ENCODE measurements around the gene LILRA5. TPM values are rescaled to one million over a fixed set of nuclear protein-coding genes. Genes with fewer than 3 reads are reported as not detected.

LILRA5 gene
- total RNA-seq, 1 experiment from 2014 or later, result not detected

DNA sequence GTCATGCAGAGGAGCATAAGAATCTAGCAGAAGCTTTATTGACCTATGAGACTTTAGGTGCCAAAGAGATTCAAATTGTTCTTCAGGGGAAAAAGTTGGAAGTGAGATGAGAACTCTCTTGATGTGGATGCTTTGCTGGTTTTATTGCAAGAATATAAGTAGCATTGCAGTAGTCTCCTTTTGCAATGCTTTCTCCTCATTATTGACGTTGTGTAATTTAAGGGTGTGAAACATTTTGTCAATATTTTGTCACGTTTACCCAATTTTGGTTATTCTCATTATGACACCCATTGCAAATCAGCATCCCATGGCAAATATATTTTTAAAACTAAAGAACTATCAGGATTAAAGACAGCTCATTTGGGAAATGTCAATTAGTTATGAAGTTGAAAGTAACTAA, 44.0 kb downstream of the LILRA5 start:
- Histone ChIP-seq H3K27ac (ENCODE audit: low read depth, low read length) (no peak overlapping the region), H3K79me2 (ENCODE audit: insufficient read depth, low read length) (no peaks in the 10 kb centered on the region), H3K4me1 (ENCODE audit: control insufficient read depth in 1 of 2, insufficient read depth in 2 of 2, low read length in 2 of 2) (no peaks in the 10 kb centered on the region), H2AFZ (ENCODE audit: low read depth, low read length, poor library complexity, severe bottlenecking) (no peak overlapping the region), H3K4me3 (replicated peaks in 1 of 2; ENCODE audit: low read depth in 1 of 2, low read length in 2 of 2) (no peak overlapping the region), H3K9ac (ENCODE audit: low read length) (no peak overlapping the region), H3K9me3 (ENCODE audit: control insufficient read depth in 1 of 2, insufficient read depth in 1 of 2, low read depth in 1 of 2, low read length in 2 of 2) (no peaks in the 10 kb centered on the region), H4K20me1 (ENCODE audit: insufficient read depth) (no peaks in the 10 kb centered on the region), H3K36me3 (ENCODE audit: control insufficient read depth in 1 of 2, insufficient read depth in 2 of 2, low read length in 2 of 2) (no peaks in the 10 kb centered on the region), H3K9me2 (ENCODE audit: insufficient read depth) (no peaks in the 10 kb centered on the region), H3K4me2 (ENCODE audit: low read length) (no peak overlapping the region), H3K27me3 (ENCODE audit: insufficient read depth, low read length) (peaks cover 23% of the 10 kb centered on the region)
- BruUV-seq (replicated peaks), result no TSS peak
- ChIA-PET RAD21 (ENCODE audit: low non-redundant PET in 1 of 2, low total read pairs in 2 of 2, uncharacterized antibody in 2 of 2, unreplicated experiment in 2 of 2) (no interaction called here), CTCF (no interaction called here), POLR2A (no interaction called here)
- TF ChIP-seq, protein P1, sequence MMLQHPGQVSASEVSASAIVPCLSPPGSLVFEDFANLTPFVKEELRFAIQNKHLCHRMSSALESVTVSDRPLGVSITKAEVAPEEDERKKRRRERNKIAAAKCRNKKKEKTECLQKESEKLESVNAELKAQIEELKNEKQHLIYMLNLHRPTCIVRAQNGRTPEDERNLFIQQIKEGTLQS (IDR thresholded peaks at IDR 0.05), result no peak
- no peak for TF ChIP-seq POLR2A (IDR thresholded peaks at IDR 0.05; ENCODE audit: borderline replicate concordance, extremely low read depth, insufficient read depth, insufficient read length)
- TF ChIP-seq EZH2phosphoT487 (IDR thresholded peaks at IDR 0.05; ENCODE audit: borderline replicate concordance), result no peak
- no peak for TF ChIP-seq FOSL1 (IDR thresholded peaks at IDR 0.05; ENCODE audit: low read depth)
- ATAC-seq (no peak), DNase-seq (ENCODE audit: low read depth, low spot score) (no peak)
- intact Hi-C loops (cut with micrococcal nuclease), result no loop called here

GRCh38 chr19:54266133-54266532, 46.8 kb downstream of the LILRA5 start:
- Histone ChIP-seq H3K36me3 (ENCODE audit: control insufficient read depth in 1 of 2, insufficient read depth in 2 of 2, low read length in 2 of 2) (no peaks in the 10 kb centered on the region), H3K4me2 (ENCODE audit: low read length) (peak overlapping the region; percentile 12; the same call in 1 of the 2 replicates), H3K4me3 (replicated peaks in 1 of 2; ENCODE audit: low read depth in 1 of 2, low read length in 2 of 2) (no peak overlapping the region), H3K4me1 (ENCODE audit: control insufficient read depth in 1 of 2, insufficient read depth in 2 of 2, low read length in 2 of 2) (no peaks in the 10 kb centered on the region), H3K9me3 (ENCODE audit: control insufficient read depth in 1 of 2, insufficient read depth in 1 of 2, low read depth in 1 of 2, low read length in 2 of 2) (no peaks in the 10 kb centered on the region), H4K20me1 (ENCODE audit: insufficient read depth) (no peaks in the 10 kb centered on the region), H3K9me2 (ENCODE audit: insufficient read depth) (no peaks in the 10 kb centered on the region), H3K27me3 (ENCODE audit: insufficient read depth, low read length) (peaks cover 23% of the 10 kb centered on the region), H3K27ac (ENCODE audit: low read depth, low read length) (no peak overlapping the region), H3K9ac (ENCODE audit: low read length) (no peak overlapping the region), H3K79me2 (ENCODE audit: insufficient read depth, low read length) (no peaks in the 10 kb centered on the region), H2AFZ (ENCODE audit: low read depth, low read length, poor library complexity, severe bottlenecking) (no peak overlapping the region)
- DNase-seq (ENCODE audit: low read depth, low spot score), result peak; percentile 77
- RAD21 ChIA-PET (ENCODE audit: low non-redundant PET in 1 of 2, low total read pairs in 2 of 2, uncharacterized antibody in 2 of 2, unreplicated experiment in 2 of 2), result interaction anchor here in 1 of 2 experiments (1.0 kb wide), 1 partner anchor 125 kb away, joined by 3 read pairs; no protein-coding TSS in a partner anchor
- POLR2A ChIA-PET, result interaction anchor here (1.1 to 1.4 kb wide), 4 partner anchors 12 to 129 kb away, joined by 3 to 5 read pairs (median 4); partner anchors contain the start of genes CNOT3 and MBOAT7
- BruUV-seq (replicated peaks), result no TSS peak
- ATAC-seq, result peak; percentile 99
- TF ChIP-seq FOSL1 (IDR thresholded peaks at IDR 0.05; ENCODE audit: low read depth), result no peak
- TF ChIP-seq CBX3 (IDR thresholded peaks at IDR 0.05; ENCODE audit: low read depth), result peak; percentile 69
- TF ChIP-seq, protein P1 (IDR thresholded peaks at IDR 0.05), result no peak
- TF ChIP-seq POLR2A (IDR thresholded peaks at IDR 0.05; ENCODE audit: borderline replicate concordance, extremely low read depth, insufficient read depth, insufficient read length), result no peak
- peak; percentile 52 for TF ChIP-seq RAD21 (IDR thresholded peaks at IDR 0.05; ENCODE audit: low read depth)
- TF ChIP-seq, protein P2, sequence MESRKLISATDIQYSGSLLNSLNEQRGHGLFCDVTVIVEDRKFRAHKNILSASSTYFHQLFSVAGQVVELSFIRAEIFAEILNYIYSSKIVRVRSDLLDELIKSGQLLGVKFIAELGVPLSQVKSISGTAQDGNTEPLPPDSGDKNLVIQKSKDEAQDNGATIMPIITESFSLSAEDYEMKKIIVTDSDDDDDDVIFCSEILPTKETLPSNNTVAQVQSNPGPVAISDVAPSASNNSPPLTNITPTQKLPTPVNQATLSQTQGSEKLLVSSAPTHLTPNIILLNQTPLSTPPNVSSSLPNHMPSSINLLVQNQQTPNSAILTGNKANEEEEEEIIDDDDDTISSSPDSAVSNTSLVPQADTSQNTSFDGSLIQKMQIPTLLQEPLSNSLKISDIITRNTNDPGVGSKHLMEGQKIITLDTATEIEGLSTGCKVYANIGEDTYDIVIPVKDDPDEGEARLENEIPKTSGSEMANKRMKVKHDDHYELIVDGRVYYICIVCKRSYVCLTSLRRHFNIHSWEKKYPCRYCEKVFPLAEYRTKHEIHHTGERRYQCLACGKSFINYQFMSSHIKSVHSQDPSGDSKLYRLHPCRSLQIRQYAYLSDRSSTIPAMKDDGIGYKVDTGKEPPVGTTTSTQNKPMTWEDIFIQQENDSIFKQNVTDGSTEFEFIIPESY (IDR thresholded peaks at IDR 0.05; ENCODE audit: extremely low read depth, insufficient replicate concordance, low read length), result no peak
- peak; percentile 60 to 90 (median 77); a peak in 5 of 6 replicates for TF ChIP-seq CTCF (IDR thresholded peaks at IDR 0.05 in 2 of 3, conservative IDR thresholded peaks at IDR 0.05 in 1 of 3; ENCODE audit: borderline replicate concordance in 1 of 3, insufficient read depth in 1 of 3, low read depth in 2 of 3, low read length in 2 of 3)
- TF ChIP-seq SRF (IDR thresholded peaks at IDR 0.05; ENCODE audit: low read depth), result no peak
- intact Hi-C loops (cut with micrococcal nuclease), result no loop called here
- CTCF ChIA-PET, result interaction anchor here (0.6 to 2.3 kb wide), 24 partner anchors 9 to 473 kb away, joined by 3 to 15 read pairs (median 4); partner anchors contain the start of genes CNOT3, LENG1, LILRA5 and LILRB5
